Smooth muscle cell (in vitro differentiated cells): ENCODE data around the gene FAM3A. TPM values are rescaled to one million over a fixed set of nuclear protein-coding genes. Genes with fewer than 3 reads are reported as not detected.

ENCODE experiments used
- DNase-seq: peaks from one replicate; lab custom pipeline; 2025; ENCODE audit not compliant: unreplicated experiment; lab: John Stamatoyannopoulos, UW
- H2AFZ ChIP-seq: fragments of 200-600 bp; sonication (generic); 2 replicates; pipeline ENCODE4 v1.6.0; 2016; ENCODE audit warnings: antibody characterized with exemption, low read depth, mild to moderate bottlenecking
- H3F3A ChIP-seq: fragments of 200-600 bp; sonication (generic); 2 replicates; pipeline ENCODE4 v1.6.0; 2017; ENCODE audit warnings: antibody characterized with exemption, low read depth
- H3K27ac ChIP-seq: fragments of 200-600 bp; sonication (generic); 2 replicates; pipeline ENCODE4 v1.5.1; 2016; ENCODE audit warnings: low read depth, mild to moderate bottlenecking
- H3K27me3 ChIP-seq: fragments of 200-600 bp; sonication (generic); 2 replicates; pipeline ENCODE4 v1.6.1; 2016; ENCODE audit warnings: low read depth, mild to moderate bottlenecking
- H3K36me3 ChIP-seq: fragments of 200-600 bp; sonication (generic); 2 replicates; pipeline ENCODE4 v1.5.1; 2016; ENCODE audit warnings: low read depth
- H3K4me1 ChIP-seq: fragments of 200-600 bp; sonication (generic); 2 replicates; pipeline ENCODE4 v1.5.1; 2016; ENCODE audit warnings: low read depth
- H3K4me2 ChIP-seq: fragments of 200-600 bp; sonication (generic); 2 replicates; pipeline ENCODE4 v1.6.0; 2016; ENCODE audit warnings: mild to moderate bottlenecking
- H3K4me3 ChIP-seq: fragments of 200-600 bp; sonication (generic); 2 replicates; pipeline ENCODE4 v1.5.1; 2016; ENCODE audit warnings: mild to moderate bottlenecking
- H3K79me2 ChIP-seq: fragments of 200-600 bp; sonication (generic); 2 replicates; pipeline ENCODE4 v1.6.0; 2016; ENCODE audit warnings: low read depth, mild to moderate bottlenecking
- H3K9ac ChIP-seq: fragments of 200-600 bp; sonication (generic); 2 replicates; pipeline ENCODE4 v1.6.0; 2016; ENCODE audit warnings: low read depth
- H3K9me3 ChIP-seq: fragments of 200-600 bp; sonication (generic); replicated peaks from 2 replicates; pipeline ENCODE4 v1.5.1; 2016; ENCODE audit warnings: low read depth
- H4K20me1 ChIP-seq: fragments of 200-600 bp; sonication (generic); 2 replicates; pipeline ENCODE4 v1.6.0; 2016; ENCODE audit warnings: low read depth
- WGBS: methylation state at CpG from one replicate; pipeline ENCODE4 v1.1.7; 2016; ENCODE audit warnings: low lambda C conversion rate; 5-methylcytosine and 5-hydroxymethylcytosine counted together
- polyA plus RNA-seq: library from polyadenylated mRNA; unstranded; fragments of >200 nt; fragmentation: Nextera tagmentation; extraction: Ambion mirVana; gene quantifications from 2 replicates; pipeline ENCODE4 v1.2.1, GENCODE V29; 2016
- total RNA-seq: library from RNA; depleted of rRNA; stranded (reverse); fragments of >200 nt; gene quantifications from 2 replicates; pipeline ENCODE4 v1.2.3, GENCODE V29; 2014
- TF ChIP-seq, protein P1 (sequence below): fragments of 200-600 bp; sonication (generic); IDR thresholded peaks from 2 replicates; pipeline ENCODE4 v1.5.1; 2017; ENCODE audit warnings: borderline replicate concordance, mild to moderate bottlenecking, antibody characterized with exemption; ENCODE audit not compliant: insufficient read depth, poor library complexity, severe bottlenecking

The FAM3A gene
- total and polyA plus RNA-seq, 2 experiments from 2014 or later: 13.6 to 49.1 TPM

DNA sequence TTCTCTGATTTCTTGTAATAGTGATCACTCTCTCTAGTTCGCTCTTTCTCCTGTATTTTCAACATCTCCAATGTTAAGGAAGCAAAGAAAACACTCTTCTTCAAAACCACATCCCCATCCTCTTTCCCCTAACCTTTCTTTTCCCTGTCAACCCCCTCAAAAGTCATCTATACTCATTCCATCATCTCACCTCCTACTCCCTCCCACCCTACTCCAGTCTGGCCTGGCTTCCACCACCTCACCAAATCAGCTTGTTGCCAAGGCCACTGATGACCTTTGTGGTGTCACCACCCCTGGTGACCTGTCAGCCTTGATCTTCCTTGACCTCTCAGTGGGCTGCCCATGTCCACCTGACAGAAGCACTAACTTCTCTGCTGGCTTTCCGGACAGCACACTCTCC, 2.3 kb downstream of the FAM3A start:
- Histone ChIP-seq H3F3A (no peaks in the 10 kb centered on the region), H3K27me3 (no peaks in the 10 kb centered on the region), H3K4me2 (no peak overlapping the region), H3K9ac (no peak overlapping the region), H3K36me3 (no peaks in the 10 kb centered on the region), H3K4me1 (peaks cover 4% of the 10 kb centered on the region), H3K79me2 (peaks cover 7% of the 10 kb centered on the region), H3K9me3 (no peaks in the 10 kb centered on the region), H3K4me3 (no peak overlapping the region), H2AFZ (no peak overlapping the region), H4K20me1 (no peaks in the 10 kb centered on the region), H3K27ac (no peak overlapping the region)
- 81% methylated on average over 2 of the region's 2 CpGs for WGBS
- TF ChIP-seq, protein P1, sequence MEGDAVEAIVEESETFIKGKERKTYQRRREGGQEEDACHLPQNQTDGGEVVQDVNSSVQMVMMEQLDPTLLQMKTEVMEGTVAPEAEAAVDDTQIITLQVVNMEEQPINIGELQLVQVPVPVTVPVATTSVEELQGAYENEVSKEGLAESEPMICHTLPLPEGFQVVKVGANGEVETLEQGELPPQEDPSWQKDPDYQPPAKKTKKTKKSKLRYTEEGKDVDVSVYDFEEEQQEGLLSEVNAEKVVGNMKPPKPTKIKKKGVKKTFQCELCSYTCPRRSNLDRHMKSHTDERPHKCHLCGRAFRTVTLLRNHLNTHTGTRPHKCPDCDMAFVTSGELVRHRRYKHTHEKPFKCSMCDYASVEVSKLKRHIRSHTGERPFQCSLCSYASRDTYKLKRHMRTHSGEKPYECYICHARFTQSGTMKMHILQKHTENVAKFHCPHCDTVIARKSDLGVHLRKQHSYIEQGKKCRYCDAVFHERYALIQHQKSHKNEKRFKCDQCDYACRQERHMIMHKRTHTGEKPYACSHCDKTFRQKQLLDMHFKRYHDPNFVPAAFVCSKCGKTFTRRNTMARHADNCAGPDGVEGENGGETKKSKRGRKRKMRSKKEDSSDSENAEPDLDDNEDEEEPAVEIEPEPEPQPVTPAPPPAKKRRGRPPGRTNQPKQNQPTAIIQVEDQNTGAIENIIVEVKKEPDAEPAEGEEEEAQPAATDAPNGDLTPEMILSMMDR: no peak
- DNase-seq: no peak

DNA sequence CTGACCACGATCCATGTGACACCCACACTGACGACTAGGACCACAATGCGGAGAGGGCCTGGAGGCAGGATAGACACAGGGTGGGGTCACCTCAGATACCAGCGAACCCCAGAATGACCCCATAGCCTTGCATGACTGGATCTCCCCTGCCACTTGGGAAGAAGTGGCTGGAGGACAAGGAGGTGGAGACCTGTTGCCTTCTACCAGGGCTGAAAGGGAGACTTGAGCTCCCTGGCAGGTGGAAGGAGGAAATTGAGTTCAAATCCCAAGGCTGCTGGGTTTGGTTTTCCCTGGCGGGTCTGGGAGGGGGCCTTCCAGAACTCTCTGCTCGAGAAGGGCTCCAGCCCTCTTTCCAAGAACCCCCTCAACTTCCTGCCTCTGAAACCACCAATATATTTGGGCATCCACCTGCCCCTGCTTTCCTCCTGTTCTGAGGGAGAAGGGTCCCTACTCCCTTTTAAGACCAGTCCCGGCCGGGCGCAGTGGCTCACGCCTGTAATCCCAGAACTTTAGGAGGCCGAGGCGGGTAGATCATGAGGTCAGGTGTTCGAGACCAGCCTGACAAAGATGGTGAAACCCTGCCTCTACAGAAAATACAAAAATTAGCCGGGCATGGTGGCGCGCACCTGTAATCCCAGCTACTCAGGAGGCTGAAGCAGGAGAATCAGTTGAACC, 3.0 kb downstream of the FAM3A start:
- DNase-seq: no peak
- H3K36me3 ChIP-seq: no peaks in the 10 kb centered on the region
- no peaks in the 10 kb centered on the region for H3K27me3 ChIP-seq
- H3F3A ChIP-seq: no peaks in the 10 kb centered on the region
- H3K4me3 ChIP-seq: no peak overlapping the region
- H3K9me3 ChIP-seq: no peaks in the 10 kb centered on the region
- peaks cover 7% of the 10 kb centered on the region for H3K79me2 ChIP-seq
- WGBS: 90% methylated on average over 16 of the region's 16 CpGs
- H4K20me1 ChIP-seq: no peaks in the 10 kb centered on the region
- no peak overlapping the region for H2AFZ ChIP-seq
- TF ChIP-seq, protein P1: no peak
- peaks cover 4% of the 10 kb centered on the region for H3K4me1 ChIP-seq
- H3K9ac ChIP-seq: no peak overlapping the region
- no peak overlapping the region for H3K27ac ChIP-seq
- H3K4me2 ChIP-seq: no peak overlapping the region

DNA sequence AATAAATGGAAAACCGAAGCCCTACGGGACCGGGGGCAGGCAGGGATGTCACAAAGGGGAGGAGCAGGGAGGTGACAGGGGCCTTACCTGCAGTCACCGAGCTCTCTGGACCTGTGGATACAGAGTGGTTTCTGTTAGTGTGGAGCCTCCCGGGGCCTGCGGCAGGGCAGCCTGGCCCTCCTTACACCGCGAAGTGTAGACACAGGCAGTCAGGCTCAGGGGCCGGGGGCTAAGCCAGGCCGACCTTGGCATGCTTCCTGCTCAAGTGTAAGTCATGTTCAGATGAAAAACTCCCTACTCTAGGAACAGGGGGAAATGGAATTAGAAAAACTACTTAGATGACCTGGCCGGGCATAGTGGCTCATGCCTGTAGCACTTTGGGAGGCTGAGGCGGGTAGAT, 4.3 kb downstream of the FAM3A start:
- WGBS: 87% methylated on average over 12 of the region's 12 CpGs
- TF ChIP-seq, protein P1: no peak
- Histone ChIP-seq H3F3A (no peaks in the 10 kb centered on the region), H3K4me2 (no peak overlapping the region), H3K4me3 (no peak overlapping the region), H3K27ac (no peak overlapping the region), H3K36me3 (no peaks in the 10 kb centered on the region), H3K79me2 (peaks cover 7% of the 10 kb centered on the region), H4K20me1 (no peaks in the 10 kb centered on the region), H3K27me3 (no peaks in the 10 kb centered on the region), H2AFZ (no peak overlapping the region), H3K9me3 (no peaks in the 10 kb centered on the region), H3K9ac (no peak overlapping the region), H3K4me1 (no peaks in the 10 kb centered on the region)
- no peak for DNase-seq

DNA sequence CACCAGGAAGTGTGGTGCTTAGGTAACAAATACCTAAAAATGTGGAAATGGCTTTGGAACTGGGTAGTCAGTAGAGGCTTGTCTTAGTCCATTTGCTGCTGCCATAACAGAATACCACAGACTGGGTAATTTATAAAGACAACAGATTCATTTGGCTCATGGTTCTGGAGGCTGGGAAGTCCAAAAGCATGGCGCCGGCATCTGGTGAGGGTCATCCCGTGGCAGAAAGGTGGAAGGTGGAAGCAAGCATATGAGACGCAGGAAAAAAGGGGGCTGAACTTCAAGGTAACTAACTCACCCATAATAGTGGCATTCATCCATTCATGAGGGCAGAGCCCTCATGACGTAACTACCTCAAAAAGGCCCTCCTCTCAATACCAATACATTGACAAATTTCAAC, 6.6 kb downstream of the FAM3A start:
- TF ChIP-seq, protein P1: no peak
- peaks cover 7% of the 10 kb centered on the region for H3K79me2 ChIP-seq
- no peak overlapping the region for H3K4me3 ChIP-seq
- DNase-seq: no peak
- H4K20me1 ChIP-seq: no peaks in the 10 kb centered on the region
- H3K9ac ChIP-seq: no peak overlapping the region
- no peaks in the 10 kb centered on the region for H3K36me3 ChIP-seq
- H3K4me2 ChIP-seq: no peak overlapping the region
- no peaks in the 10 kb centered on the region for H3K9me3 ChIP-seq
- H3K27ac ChIP-seq: no peak overlapping the region
- no peaks in the 10 kb centered on the region for H3K27me3 ChIP-seq
- H3K4me1 ChIP-seq: no peaks in the 10 kb centered on the region
- H3F3A ChIP-seq: peaks cover 2% of the 10 kb centered on the region
- no peak overlapping the region for H2AFZ ChIP-seq
- 90% methylated on average over 5 of the region's 5 CpGs for WGBS
